AG08396 (cell line): ENCODE data around the gene CCER1.
A peak's percentile ranks its signal among the peaks of the same experiment; 100 is the strongest.

Experiments
- DNase-seq: peaks from one replicate; pipeline ENCODE4 v3.0.0; 2012; ENCODE audit warnings: low spot score, mixed read lengths

Gene CCER1

DNA sequence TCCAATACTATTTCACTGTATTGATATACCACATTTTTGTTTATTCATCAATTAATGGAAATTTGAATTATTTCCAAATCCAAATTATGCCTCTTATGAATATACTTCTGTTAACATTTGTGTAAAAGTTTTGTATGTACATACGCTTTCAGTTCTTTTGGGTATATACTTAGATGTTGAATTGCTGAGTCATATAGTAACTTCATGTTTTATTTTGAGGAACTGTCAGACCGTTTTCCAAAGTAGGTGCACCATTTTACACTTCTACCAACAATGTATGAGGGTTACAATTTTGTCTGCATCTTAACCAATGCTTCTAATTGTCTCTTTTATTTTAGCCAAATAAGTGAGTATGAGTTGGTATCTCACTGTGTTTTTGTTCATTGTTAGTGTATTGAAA is 10.2 kb upstream of the CCER1 start:
- DNase-seq, result no peak

DNA sequence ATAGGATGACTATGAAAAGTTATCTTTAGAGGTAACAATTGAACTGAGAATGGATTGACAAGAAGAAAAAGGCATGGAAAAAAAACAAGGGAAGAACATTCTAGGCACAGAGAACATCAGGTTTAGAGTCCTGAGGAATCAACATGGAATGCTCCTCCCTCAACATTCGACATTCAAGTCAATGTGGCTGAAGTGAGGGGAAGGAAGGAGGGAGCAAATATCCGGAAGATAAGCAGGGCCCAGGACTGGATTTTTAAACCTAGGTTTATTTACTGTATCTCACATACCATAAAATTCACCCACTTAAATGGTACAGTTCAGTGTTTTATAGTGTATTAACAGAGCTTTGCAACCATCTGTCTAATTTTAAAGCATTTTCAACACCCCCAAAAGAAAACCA is 9.6 kb upstream of the CCER1 start:
- DNase-seq, result no peak

DNA sequence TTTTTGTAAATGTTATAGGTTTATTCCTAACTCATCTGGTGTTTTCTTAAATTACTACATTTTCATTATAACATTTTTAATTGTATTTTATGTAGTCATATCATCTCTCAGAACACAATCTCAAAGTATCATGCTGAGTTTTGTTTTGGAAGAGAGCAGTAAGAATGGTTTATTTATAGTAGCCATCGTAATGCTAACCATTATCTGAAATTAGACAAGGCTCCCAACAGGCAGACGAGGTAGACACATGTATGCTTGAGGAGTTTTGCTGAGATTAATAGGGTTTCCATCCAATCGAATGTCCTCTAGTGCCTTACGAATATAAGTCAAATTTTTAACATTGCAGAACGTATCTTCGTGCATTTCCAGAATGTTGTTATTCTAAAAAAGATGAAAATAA is 9.0 kb upstream of the CCER1 start:
- no peak for DNase-seq

DNA sequence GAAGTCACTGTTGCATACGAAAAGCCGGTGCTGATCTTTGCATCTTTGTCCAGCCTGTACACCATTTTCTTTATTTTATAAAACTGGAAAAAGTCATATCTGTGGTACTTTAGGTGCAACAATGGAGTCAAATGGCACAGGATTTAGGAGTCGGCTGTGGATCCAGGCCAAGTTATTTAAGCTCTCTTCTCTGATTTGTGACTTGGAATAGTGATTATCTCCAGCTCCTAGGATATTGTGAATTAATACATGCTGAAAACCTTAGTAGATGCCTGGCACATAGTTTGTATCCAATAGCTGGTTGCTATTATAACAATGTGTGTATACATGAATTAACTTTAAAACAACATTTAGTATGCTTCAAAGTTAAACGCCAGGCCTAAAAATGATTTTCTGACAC is 6.2 kb upstream of the CCER1 start:
- no peak for DNase-seq

DNA sequence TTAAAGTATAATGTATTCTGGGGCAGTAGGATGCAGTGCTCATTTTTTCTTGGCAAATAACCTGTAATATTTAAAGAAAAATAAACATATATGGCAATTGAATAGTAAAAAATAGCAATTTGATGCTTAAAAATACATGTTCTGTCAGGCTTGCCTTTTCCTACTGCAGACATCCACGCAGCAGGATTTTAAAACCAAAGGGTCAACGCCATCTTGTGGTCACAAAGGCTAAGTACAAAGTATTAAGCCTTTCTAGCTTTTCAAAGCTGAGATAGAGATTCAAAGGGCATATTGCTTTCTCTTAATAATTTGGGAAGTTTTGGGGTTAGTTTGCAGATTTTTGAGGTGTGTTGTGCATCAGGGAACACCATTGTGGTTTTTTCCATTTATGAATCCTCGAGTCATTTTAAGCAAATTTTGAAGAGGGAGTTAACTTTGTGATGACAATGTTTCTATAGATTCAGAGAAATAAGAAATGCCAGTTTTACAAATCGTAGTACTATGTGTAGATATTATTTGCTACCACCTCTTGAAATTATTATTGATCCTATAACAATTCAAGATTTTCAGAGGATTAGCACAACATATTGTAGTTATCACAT is 4.7 kb upstream of the CCER1 start:
- DNase-seq, result peak; percentile 34

DNA sequence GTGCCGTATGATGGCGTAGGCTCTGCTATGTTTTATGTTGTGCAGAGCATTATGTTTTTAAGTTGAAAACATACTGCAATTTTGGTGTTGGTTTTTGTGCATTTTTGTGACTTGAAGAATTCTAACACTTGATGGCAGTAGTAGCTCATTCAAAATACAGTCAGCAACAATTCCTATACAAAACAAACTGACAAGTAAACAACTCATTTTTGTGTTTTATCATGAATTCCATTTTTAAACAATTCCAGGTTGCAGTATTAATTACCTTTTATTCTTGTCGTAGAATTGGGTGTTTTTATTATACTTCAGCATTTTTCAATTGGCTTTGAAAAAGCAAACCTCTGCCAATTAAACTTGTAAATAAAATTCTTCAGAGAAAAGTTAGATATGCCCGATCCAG is 4.1 kb upstream of the CCER1 start:
- no peak for DNase-seq

DNA sequence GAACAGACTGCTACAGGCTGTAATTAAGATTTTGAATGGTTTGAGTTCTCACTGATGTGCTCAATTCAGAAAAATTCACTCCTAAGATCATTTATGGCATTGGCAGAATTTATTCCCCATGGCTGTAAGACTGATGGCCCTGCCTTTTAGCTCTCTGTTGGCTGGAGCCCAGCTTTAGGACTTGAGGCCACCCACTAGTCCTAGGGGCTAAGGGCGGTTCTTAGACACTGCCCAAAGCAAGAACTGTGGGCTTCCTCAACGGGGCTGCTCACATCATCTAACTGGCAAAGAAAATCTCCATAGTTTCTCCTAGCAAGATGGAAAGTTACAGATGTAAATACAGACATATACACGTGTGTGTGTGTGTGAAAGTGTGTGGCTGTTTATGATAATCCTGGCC is 3.4 kb upstream of the CCER1 start:
- no peak for DNase-seq

DNA sequence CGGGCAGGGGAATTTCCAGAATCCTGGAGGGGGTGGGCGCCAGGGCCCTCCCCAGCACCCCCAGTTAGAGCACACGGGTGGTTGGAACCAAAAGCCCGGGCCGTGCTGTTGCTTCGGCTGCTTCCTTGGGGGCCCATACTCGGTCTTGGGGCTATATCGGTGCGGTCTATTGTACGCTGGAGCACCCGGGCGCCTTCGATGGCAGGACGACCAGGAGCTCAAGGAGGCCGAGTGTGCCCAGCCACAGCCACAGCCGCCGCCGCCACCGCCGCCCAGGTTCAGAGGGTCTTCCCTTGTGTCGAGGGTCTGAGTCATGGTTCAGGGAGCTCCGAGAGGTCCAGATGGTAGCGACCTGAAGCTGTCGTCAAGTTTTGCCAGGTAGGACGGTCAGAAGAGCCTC is 548 bp downstream of the CCER1 start:
- no peak for DNase-seq

DNA sequence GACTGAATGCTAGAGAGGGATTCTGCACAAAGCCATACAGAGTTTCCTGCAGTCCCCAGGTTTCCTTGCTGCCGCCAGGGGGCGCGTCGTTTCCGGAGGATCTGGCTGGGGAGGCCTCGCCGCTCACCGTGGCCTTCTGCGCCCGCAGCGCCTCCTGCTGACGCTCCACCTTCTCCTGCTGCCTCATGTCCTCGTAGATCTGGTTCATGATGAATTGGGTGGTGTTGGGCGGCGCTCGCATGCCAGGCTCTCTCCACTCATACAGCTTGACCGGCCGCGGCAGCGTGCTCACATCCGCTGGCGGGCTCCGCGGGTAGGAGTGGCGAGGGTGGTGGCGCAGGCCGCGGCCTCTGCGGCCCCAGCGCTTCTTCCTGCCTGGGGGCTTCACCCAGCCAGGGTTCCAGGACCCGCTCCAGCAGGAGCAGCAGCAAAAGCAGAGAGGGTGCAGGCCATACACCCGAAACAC is 987 bp downstream of the CCER1 start:
- DNase-seq, result no peak

DNA sequence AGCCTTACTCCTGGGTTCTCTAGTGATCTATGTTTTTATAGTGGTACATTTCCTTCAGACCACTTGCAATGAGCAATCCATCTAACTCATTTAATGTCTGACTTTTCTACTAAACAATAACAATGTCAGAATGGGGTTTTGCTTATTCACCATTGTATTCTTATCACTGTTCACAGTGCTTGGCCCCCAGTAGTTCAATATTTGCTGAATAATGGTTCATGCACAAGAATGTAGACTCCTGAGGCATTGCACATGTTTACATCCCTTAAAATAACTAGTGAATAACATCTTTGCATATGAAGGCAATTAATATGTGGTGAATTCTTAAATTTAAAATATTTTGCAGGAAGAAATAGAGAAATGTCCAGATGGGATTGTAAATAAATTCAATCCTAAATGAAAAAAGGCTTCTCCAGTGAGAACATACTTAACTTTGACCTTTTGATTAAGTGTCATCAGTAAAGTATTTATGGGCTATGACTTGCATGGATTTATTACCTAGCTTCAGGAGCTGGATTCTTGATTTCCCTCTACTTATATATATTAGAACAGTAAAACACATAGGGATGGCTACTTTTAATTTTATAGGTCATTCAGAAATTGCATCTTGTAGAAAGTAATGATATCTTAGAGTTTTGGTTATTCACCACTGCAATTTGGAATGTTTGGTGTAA is 3.4 kb downstream of the CCER1 start:
- DNase-seq, result no peak

DNA sequence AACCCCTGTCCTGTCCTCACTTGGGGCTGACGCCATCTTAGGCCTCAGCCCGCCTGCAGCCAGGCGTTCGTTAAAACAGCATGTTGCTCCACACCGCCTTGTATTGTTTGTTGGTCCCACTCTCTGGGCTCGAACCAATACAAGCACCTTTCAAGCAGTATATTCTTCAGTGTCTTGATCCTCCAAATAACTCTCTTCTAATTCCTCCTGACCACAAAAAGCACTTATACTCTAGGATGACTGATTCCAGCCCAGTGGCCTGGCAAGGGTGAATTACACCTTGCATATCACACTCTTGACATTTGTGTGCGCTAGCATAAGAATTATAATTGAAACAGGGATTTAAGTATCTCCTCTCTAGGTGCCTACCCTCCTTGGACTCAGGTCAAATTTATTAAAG is 7.1 kb downstream of the CCER1 start:
- DNase-seq, result no peak

DNA sequence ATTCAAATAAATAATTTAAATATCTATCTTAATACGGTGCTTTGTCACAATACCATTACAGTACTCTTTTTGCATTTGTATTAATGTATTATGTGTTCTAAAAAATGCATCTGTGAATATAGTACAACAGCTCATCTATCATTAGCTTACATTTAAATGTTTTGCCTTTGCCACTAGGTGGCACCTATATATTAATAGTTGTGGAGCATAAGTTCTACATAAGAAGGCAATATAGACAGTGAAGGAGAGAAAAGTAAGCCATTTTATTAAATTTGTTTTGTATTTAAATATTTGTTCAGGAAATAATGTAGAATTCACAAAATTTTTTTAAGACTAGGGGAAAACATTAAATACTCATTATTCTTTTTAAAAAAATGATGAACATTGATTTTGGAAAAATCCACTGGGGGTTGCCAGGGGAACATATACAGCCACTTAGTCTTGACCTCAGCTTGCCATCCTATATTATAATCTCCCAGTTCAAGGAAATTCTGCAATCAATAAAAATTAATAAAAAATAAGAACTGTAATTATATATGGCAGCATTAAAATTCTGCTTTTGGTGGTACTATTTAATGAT is 9.8 kb downstream of the CCER1 start:
- DNase-seq, result no peak

DNA sequence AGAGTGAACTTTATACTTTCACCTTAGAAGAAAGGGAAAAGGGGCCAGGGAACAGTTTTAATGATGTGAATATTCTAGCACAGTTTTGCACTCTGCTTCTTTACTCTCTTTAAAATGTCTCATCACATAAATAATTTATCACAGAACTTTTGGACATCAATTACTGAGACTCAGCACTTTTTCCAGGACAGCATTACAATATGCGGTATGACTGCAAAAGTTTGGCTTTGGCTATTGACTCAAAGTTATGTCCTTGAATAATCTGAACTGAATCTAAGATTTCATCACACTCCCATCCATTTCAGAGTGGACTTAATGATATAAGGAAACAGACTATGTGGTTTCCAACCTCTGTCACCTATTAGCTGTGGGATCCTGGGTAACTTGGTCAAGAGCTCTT is 11.7 kb downstream of the CCER1 start:
- DNase-seq, result no peak

DNA sequence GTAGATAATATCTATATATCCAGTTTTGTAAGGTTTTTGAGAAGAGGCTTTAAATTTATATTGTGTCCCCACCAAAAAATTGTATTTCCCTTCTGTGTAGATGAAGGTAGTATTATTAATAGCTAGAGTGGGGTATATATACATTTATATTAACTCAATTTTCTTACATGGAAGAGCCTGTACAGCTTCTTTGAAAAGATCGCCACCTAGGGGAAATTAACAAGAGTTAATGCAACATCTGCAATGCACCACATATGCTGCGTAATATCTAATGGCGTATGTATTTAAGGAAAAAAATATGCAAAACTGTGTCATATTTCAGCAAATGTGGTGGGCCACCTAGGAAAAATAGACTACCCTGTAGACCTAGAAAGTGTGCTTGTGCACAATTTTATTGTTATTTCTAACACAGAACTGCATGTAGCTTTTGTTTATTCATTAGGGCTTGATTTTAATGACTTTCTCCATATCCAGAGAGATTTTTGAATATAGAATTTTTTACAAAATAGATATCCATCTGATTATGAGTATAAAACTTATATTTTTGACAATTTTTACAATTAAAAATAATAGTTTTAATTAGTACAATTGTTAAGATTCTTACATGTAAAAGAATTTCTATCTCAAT is 14.0 kb downstream of the CCER1 start:
- DNase-seq, result peak; percentile 32

DNA sequence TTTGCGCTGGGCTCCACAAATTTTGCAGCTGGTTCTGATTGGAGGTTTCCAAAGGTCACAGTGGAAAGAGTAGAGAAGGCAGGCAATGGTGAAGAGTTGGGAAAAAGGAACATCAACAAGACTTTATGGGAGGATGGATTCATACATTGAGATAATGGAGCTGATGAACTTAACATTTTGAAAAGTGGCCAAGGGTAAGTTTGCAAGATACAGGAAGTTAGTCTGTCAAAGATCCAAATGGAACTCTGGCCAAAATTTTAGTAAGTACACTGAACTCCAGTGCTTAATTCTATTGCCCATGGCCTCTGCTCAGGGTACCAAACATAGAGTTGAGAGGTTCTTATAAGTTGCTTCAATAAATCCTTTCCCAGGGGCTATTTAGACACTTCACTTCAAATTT is 15.6 kb downstream of the CCER1 start:
- DNase-seq, result no peak

DNA sequence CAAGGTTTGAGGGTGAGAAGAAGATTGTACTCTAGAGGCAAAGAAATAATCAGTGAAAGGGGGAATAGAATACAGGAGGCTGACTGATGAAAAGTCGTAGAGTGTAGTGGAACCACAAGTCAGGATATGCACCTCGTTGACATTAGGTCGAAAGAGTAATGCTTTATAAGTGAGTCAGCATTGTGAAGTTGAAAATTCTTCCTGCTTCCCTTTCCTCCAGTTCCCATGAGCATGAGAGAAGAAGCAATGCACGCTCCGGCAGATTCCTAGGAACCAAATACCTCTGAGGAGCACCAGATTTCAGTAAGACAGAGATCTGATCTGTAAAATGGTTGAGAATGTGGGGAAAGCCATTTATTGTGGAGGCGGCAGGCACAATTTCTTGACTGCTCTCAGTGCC is 16.5 kb downstream of the CCER1 start:
- DNase-seq, result peak; percentile 20

DNA sequence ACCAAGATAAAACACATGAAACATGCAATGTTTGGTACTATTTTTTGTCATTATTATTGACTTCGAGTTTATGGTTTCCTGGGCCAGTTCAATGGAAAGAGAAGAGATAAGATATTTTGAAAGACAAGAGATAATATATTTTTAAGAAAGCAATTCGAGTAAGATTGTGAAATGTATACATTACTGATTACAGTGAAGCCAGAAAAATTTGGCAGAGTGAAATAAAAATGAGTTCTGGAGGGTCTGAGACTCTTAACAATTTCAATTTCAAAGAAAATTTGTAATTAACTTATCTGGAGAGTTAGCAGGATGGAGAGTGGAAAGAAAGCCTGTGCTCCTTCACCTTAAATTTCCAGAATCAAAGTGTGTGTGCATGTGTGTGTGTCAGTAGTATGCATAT is 17.3 kb downstream of the CCER1 start:
- no peak for DNase-seq

DNA sequence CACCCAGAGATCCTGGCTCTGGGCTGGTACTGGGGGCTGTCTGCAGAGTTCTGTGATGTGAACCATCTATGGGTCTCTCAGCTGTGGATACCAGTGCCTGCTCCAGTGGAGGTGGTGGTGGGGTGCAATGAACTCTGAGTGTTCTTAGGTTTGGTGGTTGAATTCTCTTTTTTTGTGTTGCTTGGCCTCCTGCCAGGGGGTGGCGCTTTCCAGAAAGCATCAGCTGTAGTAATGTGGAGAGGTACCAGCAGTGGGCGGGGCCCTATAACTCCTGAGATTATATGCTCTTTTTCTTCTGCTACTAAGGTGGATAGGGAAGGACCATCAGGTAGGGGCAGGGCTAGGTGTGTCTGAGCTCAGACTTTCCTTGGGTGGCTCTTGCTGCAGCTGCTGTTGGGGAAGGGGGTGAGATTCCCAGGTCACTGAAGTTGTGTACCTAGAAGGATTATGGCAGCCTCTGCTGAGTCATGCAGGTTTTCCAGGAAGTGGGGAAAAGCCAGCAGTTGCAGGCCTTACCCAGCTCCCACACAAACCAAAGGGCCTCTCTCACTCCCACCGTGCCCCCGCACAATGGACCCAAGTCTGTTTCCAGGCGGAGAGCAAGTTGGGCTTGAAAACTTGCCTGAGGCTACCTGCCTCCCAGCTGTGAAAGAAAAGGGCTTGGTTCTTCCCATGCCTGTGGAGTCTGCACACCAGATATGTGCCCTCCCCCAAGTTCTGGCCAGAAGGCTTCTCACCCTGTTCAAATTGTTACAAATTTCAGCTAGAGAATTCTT is 18.6 kb downstream of the CCER1 start:
- no peak for DNase-seq

DNA sequence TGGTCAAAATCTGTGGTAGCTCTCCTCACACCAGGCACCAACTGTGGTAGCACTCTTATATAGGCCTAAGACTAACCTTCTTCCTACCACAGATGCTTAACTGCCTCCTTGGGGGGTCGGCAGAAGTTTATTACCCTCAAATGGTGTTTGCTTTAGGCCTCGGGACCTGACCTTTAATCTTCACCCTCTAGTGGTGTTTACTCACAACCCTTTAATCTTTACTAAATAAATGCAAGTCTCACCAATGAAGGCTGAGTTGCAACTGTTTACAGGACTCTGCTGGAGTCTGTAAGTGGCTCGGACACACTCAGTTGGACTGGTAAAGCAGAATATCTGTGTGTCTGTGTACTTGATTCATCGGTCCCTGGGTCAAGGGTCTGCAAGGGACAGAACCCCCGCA is 29.4 kb downstream of the CCER1 start:
- DNase-seq, result no peak

DNA sequence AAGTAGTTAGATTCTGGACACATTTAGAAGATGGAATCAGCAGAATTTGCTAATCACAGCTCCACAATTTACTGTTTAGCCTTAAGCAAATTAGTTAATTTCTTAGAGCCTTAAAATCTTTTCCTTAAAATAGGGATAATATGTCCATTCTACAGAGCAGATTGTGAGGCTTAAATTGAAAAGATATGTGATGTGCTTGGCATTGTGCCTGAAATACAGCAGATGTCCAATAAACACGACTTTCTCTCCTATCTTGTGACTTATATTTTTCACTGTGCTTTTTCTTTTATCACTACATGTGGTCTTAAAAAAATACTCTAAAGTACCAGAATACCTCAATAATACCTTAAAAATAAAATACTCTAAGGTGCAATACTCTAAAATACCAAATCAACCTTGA is 30.6 kb downstream of the CCER1 start:
- no peak for DNase-seq

DNA sequence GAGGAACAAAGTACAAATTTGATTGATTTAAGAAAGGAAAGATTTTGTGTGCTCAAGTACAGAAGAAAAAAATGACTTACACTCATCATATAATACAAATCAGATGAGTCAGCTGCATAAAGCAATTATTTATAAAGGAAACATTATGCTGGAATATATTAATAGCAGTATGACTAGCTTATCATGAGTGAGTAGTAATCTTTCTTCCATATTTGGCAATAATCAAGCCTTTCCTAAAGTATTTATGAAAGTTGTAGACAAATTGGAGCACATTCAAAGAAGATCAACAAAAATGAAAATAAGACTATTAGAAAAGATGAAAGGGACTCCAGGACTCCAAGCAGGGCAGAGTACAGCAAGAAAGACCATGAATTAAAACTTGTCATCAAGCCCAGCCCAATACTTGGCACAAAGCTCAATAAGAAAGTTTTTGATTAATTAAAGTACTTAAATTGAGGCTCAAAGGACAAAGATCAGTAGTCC is 32.8 kb downstream of the CCER1 start:
- DNase-seq, result no peak

DNA sequence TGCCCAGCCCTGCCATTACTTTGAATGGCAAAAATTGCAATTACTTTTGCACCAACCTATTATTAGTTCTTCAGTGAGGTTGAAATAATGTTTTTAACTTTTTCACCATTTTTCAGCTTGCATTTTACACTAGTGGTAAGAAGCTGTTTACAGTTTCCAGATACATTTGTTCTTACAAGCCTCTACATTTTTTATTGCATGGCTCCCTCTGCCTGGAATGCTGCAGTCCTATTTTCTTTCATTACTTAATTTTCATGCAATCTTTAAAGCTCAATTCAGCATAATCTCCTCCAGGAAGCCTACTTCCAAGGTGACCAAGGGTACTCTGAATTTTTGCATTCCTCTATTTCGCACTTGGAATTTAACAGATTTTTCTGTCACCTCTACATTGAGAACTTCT is 33.4 kb downstream of the CCER1 start:
- no peak for DNase-seq
